Sigmoid colon (tissue), 7 donors: ENCODE results near the gene SLC6A18. TPM values are rescaled to one million over a fixed set of nuclear protein-coding genes. Genes with fewer than 3 reads are reported as not detected.

Experiments
- DNase-seq: peaks from one replicate; pipeline ENCODE4 v3.0.0-alpha.2; 2019
- H3K27ac ChIP-seq, 4 donors: fragments of 200-600 bp; sonication (generic); one replicate each; pipeline ENCODE4 v1.5.1; 2016 to 2019; ENCODE audit warnings: mild to moderate bottlenecking in 1 of 4
- H3K27me3 ChIP-seq, 3 donors: fragments of 200-600 bp; sonication (generic); one replicate each; pipeline ENCODE4 v1.5.1; 2019; ENCODE audit warnings: mild to moderate bottlenecking in 1 of 3
- H3K36me3 ChIP-seq, 4 donors: fragments of 200-600 bp; sonication (generic); one replicate each; pipeline ENCODE4 v1.5.1; 2016 to 2019
- H3K4me1 ChIP-seq, 4 donors: fragments of 200-600 bp; sonication (generic); one replicate each; pipeline ENCODE4 v1.5.1; 2017 to 2019
- H3K4me3 ChIP-seq, 4 donors: fragments of 200-600 bp; sonication (generic); one replicate each; pipeline ENCODE4 v1.5.1; 2017 to 2019; ENCODE audit warnings: mild to moderate bottlenecking in 2 of 4, moderate library complexity in 1 of 4
- H3K9me3 ChIP-seq, 4 donors: fragments of 200-600 bp in 3 of 4; sonication (generic) in 3 of 4; one replicate each; pipeline versions ENCODE4 v1.5.1 to v1.6.1; 2013 to 2019
- CTCF ChIP-seq, 4 experiments: fragments of 450-650 bp in 3 of 4; fragments of 200-600 bp in 1 of 4; IDR thresholded peaks; one replicate each; pipeline ENCODE4 v1.5.1; 2016 to 2019; ENCODE audit warnings: antibody characterized with exemption in 4 of 4, mild to moderate bottlenecking in 3 of 4, moderate library complexity in 2 of 4
- EP300 ChIP-seq, 4 donors: sonication (generic); formaldehyde crosslinking; IDR thresholded peaks; one replicate each; pipeline ENCODE4 v1.6.1; 2017; ENCODE audit warnings: antibody characterized with exemption in 4 of 4
- POLR2A ChIP-seq, 2 donors: fragments of 450-650 bp; IDR thresholded peaks; one replicate each; pipeline ENCODE4 v1.6.1; 2016; ENCODE audit warnings: antibody characterized with exemption in 2 of 2, mild to moderate bottlenecking in 2 of 2, moderate library complexity in 2 of 2
- POLR2AphosphoS5 ChIP-seq, 4 donors: sonication (generic); formaldehyde crosslinking; IDR thresholded peaks; one replicate each; pipeline ENCODE4 v1.6.1; 2017; ENCODE audit warnings: antibody characterized with exemption in 4 of 4
- WGBS, 2 donors: extraction: QIAGEN DNeasy Blood & Tissue Kit; methylation state at CpG; one replicate each; pipeline ENCODE4 v1.1.7; 2013; 5-methylcytosine and 5-hydroxymethylcytosine counted together
- intact Hi-C: fragments of 100-400 bp; cut with DNase I; formaldehyde crosslinking; loops from one replicate; pipeline ENCODE4 v1.15.1; 2023
- polyA plus RNA-seq, 3 donors: library from polyadenylated mRNA; stranded (reverse); fragments of 200-250 nt; gene quantifications; one replicate each; pipeline ENCODE4 v1.2.3, GENCODE V29; 2013
- total RNA-seq, 4 donors: library from RNA; depleted of rRNA; stranded (reverse); fragments of >200 nt; gene quantifications; one replicate each; pipeline ENCODE4 v1.1.0, GENCODE V29; 2016
- donor health status: healthy with polysubstance abuse.
- donor health status: Bipolar disorder and iron deficiency.
- donor health status: healthy.

The SLC6A18 gene
- total and polyA plus RNA-seq, 7 donors, result 0.07 TPM; not detected in 6

GRCh38 chr5:1202798-1203185, 22.4 kb upstream of the SLC6A18 start:
- no peak for TF ChIP-seq CTCF (IDR thresholded peaks at IDR 0.05)
- no peak for TF ChIP-seq POLR2A (IDR thresholded peaks at IDR 0.05)
- TF ChIP-seq POLR2AphosphoS5 (IDR thresholded peaks at IDR 0.05), result no peak
- no peak for TF ChIP-seq EP300 (IDR thresholded peaks at IDR 0.05)
- no peak for DNase-seq
- peaks cover 3 to 86% (median 9%) of the 10 kb centered on the region in 3 donors for H3K27me3 ChIP-seq

GRCh38 chr5:1203311-1203967, 21.7 kb upstream of the SLC6A18 start:
- Histone ChIP-seq H3K9me3 (no peaks in the 10 kb centered on the region), H3K27ac (no peak overlapping the region), H3K36me3 (no peaks in the 10 kb centered on the region), H3K4me1 (no peaks in the 10 kb centered on the region), H3K4me3 (no peak overlapping the region), H3K27me3 (peaks cover 3 to 79% (median 9%) of the 10 kb centered on the region in 3 donors)
- intact Hi-C loops, result no loop called here
- WGBS, 2 donors, result 89 to 93% methylated on average over 24 of the region's 24 CpGs
- DNase-seq, result no peak
- no peak for TF ChIP-seq CTCF (IDR thresholded peaks at IDR 0.05)
- TF ChIP-seq EP300 (IDR thresholded peaks at IDR 0.05), result no peak
- TF ChIP-seq POLR2A (IDR thresholded peaks at IDR 0.05), result no peak
- TF ChIP-seq POLR2AphosphoS5 (IDR thresholded peaks at IDR 0.05), result no peak

More at GRCh38 chr5:1202798-1203185, 22.4 kb upstream of the SLC6A18 start:
- 87 to 92% methylated on average over 7 of the region's 7 CpGs for WGBS, 2 donors
- intact Hi-C loops, result no loop called here
- no peak overlapping the region for H3K4me3 ChIP-seq
- H3K4me1 ChIP-seq, result no peaks in the 10 kb centered on the region
- H3K27ac ChIP-seq, result no peak overlapping the region
- no peaks in the 10 kb centered on the region for H3K36me3 ChIP-seq
- no peaks in the 10 kb centered on the region for H3K9me3 ChIP-seq

GRCh38 chr5:1203968-1204692, 21.1 kb upstream of the SLC6A18 start:
- TF ChIP-seq EP300 (IDR thresholded peaks at IDR 0.05), result no peak
- no peak for TF ChIP-seq POLR2AphosphoS5 (IDR thresholded peaks at IDR 0.05)
- no peak for TF ChIP-seq CTCF (IDR thresholded peaks at IDR 0.05)
- no peak for TF ChIP-seq POLR2A (IDR thresholded peaks at IDR 0.05)
- no peaks in the 10 kb centered on the region for H3K4me1 ChIP-seq
- no peaks in the 10 kb centered on the region for H3K36me3 ChIP-seq
- H3K27ac ChIP-seq, result no peak overlapping the region
- peaks cover 3 to 74% (median 9%) of the 10 kb centered on the region in 3 donors for H3K27me3 ChIP-seq
- no peaks in the 10 kb centered on the region for H3K9me3 ChIP-seq
- intact Hi-C loops, result no loop called here
- H3K4me3 ChIP-seq, result no peak overlapping the region
- no peak for DNase-seq
- 78 to 82% methylated on average over 25 of the region's 25 CpGs for WGBS, 2 donors

- no peaks in the 10 kb centered on the region for H3K4me1 ChIP-seq
- H3K27me3 ChIP-seq, result peaks cover 3 to 67% (median 9%) of the 10 kb centered on the region in 3 donors
- H3K4me3 ChIP-seq, result no peak overlapping the region
- WGBS, 2 donors, result 17 to 35% methylated on average over 18 of the region's 18 CpGs
- no peaks in the 10 kb centered on the region for H3K36me3 ChIP-seq
- no peak overlapping the region for H3K27ac ChIP-seq
- intact Hi-C loops, result no loop called here
- no peak for TF ChIP-seq CTCF (IDR thresholded peaks at IDR 0.05)
- TF ChIP-seq EP300 (IDR thresholded peaks at IDR 0.05), result no peak
- no peak for DNase-seq
- H3K9me3 ChIP-seq, result no peaks in the 10 kb centered on the region
Observed at GRCh38 chr5:1204693-1205242, 20.4 kb upstream of the SLC6A18 start.
